HCT116 (cell line): Measurements from ENCODE around the gene APBB2. TPM values are rescaled to one million over a fixed set of nuclear protein-coding genes. Genes with fewer than 3 reads are reported as not detected.

Source experiments
- ATAC-seq: fragments of 200-7000 bp; cut with Tn5 transposase; 2 replicates; pipeline ENCODE4 v1.9.1; 2020; ENCODE audit warnings: mild to moderate bottlenecking, moderate library complexity
- BruUV-seq: library from RNA; stranded (reverse); fragments of 400-500 nt; replicated peaks from 2 replicates; lab custom pipeline; 2021; lab: Mats Ljungman, UMichigan
- CTCF ChIA-PET: fragments of 300-600 bp; sonication (Branson Sonifier 250); formaldehyde crosslinking; loops from one replicate; lab custom pipeline; 2021; ENCODE audit warnings: antibody characterized with exemption; lab: Charles Lee
- POLR2A ChIA-PET: fragments of 300-600, 350-600 bp; sonication (Branson Sonifier 250); formaldehyde crosslinking; loops from one replicate; lab custom pipeline; 2021; ENCODE audit warnings: antibody characterized with exemption; lab: Charles Lee
- RAD21 ChIA-PET, 2 experiments: fragments of 300-600 bp; sonication (Branson Sonifier 250); formaldehyde crosslinking; loops; one replicate each; lab custom pipeline; 2023; ENCODE audit warnings: low total read pairs in 2 of 2; ENCODE audit not compliant: uncharacterized antibody in 2 of 2, unreplicated experiment in 2 of 2, low non-redundant PET in 1 of 2; lab: Charles Lee
- DNase-seq: peaks from one replicate; pipeline ENCODE4 v3.0.0-alpha.2; 2010; ENCODE audit warnings: low read depth, low spot score
- H2AFZ ChIP-seq: fragments of 200-600 bp; shearing (Covaris generic), sonication (generic); 2 replicates; pipeline ENCODE4 v1.6.1; 2017; ENCODE audit warnings: low read depth, mixed run types, mixed read lengths, antibody characterized with exemption, low read length; ENCODE audit not compliant: poor library complexity, severe bottlenecking
- H3K27ac ChIP-seq: 2 replicates; pipeline ENCODE4 v1.5.1; 2012; ENCODE audit warnings: low read depth, low read length
- H3K27me3 ChIP-seq: fragments of 200-600 bp; sonication (generic); 2 replicates; pipeline ENCODE4 v1.6.1; 2016; ENCODE audit warnings: mixed run types, low read length, mixed read lengths; ENCODE audit not compliant: insufficient read depth
- H3K36me3 ChIP-seq, 2 experiments: fragments of 200-500 bp in 1 of 2; fragments of 200-600 bp in 1 of 2; sonication (Bioruptor generic) in 1 of 2; sonication (generic) in 1 of 2; 2 replicates each; pipeline versions ENCODE4 v1.5.1 to v1.6.1; 2014 to 2016; ENCODE audit warnings: low read length in 2 of 2, inconsistent platforms in 1 of 2, mixed read lengths in 1 of 2, mixed run types in 1 of 2; ENCODE audit not compliant: insufficient read depth in 2 of 2, control insufficient read depth in 1 of 2
- H3K4me1 ChIP-seq, 2 experiments: fragments of 200-600 bp in 1 of 2; sonication (generic) in 1 of 2; 2 replicates each; pipeline versions ENCODE4 v1.5.1 to v1.6.1; 2012 to 2017; ENCODE audit warnings: low read length in 2 of 2, inconsistent platforms in 1 of 2, mild to moderate bottlenecking in 1 of 2, mixed read lengths in 1 of 2, mixed run types in 1 of 2, moderate library complexity in 1 of 2; ENCODE audit not compliant: insufficient read depth in 2 of 2, control insufficient read depth in 1 of 2
- H3K4me2 ChIP-seq: fragments of 200-600 bp; sonication (generic); 2 replicates; pipeline ENCODE4 v1.6.1; 2017; ENCODE audit warnings: mixed run types, low read length, mixed read lengths
- H3K4me3 ChIP-seq, 2 experiments: fragments of 200-600 bp in 1 of 2; sonication (generic) in 1 of 2; replicated peaks in 1 of 2; 2 replicates each; pipeline ENCODE4 v1.5.1; 2011 to 2016; ENCODE audit warnings: low read length in 2 of 2, control low read depth in 1 of 2, low read depth in 1 of 2, mild to moderate bottlenecking in 1 of 2, mixed read lengths in 1 of 2, mixed run types in 1 of 2
- H3K79me2 ChIP-seq: fragments of 200-600 bp; sonication (generic); 2 replicates; pipeline ENCODE4 v1.6.1; 2017; ENCODE audit warnings: mild to moderate bottlenecking, mixed run types, low read length, moderate library complexity, mixed read lengths; ENCODE audit not compliant: insufficient read depth
- H3K9ac ChIP-seq: fragments of 200-600 bp; sonication (generic); 2 replicates; pipeline ENCODE4 v1.6.1; 2016; ENCODE audit warnings: low read length, mixed read lengths
- H3K9me2 ChIP-seq: fragments of 200-600 bp; sonication (generic), shearing (Covaris generic); 2 replicates; pipeline ENCODE4 v1.6.1; 2017; ENCODE audit warnings: mixed run types, mild to moderate bottlenecking, moderate library complexity; ENCODE audit not compliant: insufficient read depth
- H3K9me3 ChIP-seq, 2 experiments: fragments of 200-500 bp in 1 of 2; fragments of 200-600 bp in 1 of 2; sonication (Bioruptor generic) in 1 of 2; sonication (generic) in 1 of 2; 2 replicates each; pipeline ENCODE4 v1.6.1; 2014 to 2017; ENCODE audit warnings: low read length in 2 of 2, mixed read lengths in 2 of 2, inconsistent platforms in 1 of 2, low read depth in 1 of 2, mild to moderate bottlenecking in 1 of 2, mixed run types in 1 of 2, moderate library complexity in 1 of 2; ENCODE audit not compliant: control insufficient read depth in 1 of 2, insufficient read depth in 1 of 2
- H4K20me1 ChIP-seq: fragments of 200-600 bp; sonication (generic), shearing (Covaris generic); 2 replicates; pipeline ENCODE4 v1.6.1; 2017; ENCODE audit warnings: mixed run types, mild to moderate bottlenecking, moderate library complexity; ENCODE audit not compliant: insufficient read depth
- CBX3 ChIP-seq: IDR thresholded peaks from 2 replicates; pipeline ENCODE4 v1.6.1; 2012; ENCODE audit warnings: low read depth
- CEBPB ChIP-seq: IDR thresholded peaks from 2 replicates; pipeline ENCODE4 v1.6.1; 2012; ENCODE audit warnings: low read depth
- EGR1 ChIP-seq: IDR thresholded peaks from 2 replicates; pipeline ENCODE4 v1.6.1; 2012; ENCODE audit warnings: low read depth
- EZH2 ChIP-seq: fragments of 200-600 bp; sonication (generic); IDR thresholded peaks from 2 replicates; pipeline ENCODE4 v1.6.1; 2017; ENCODE audit warnings: antibody characterized with exemption, mixed run types
- EZH2phosphoT487 ChIP-seq: fragments of 200-600 bp; IDR thresholded peaks from 2 replicates; pipeline ENCODE4 v1.6.1; 2018; ENCODE audit warnings: antibody characterized with exemption, borderline replicate concordance
- JUND ChIP-seq: IDR thresholded peaks from 2 replicates; pipeline ENCODE4 v1.6.1; 2012
- POLR2A ChIP-seq: IDR thresholded peaks from 2 replicates; pipeline ENCODE4 v1.7.0; 2011; ENCODE audit warnings: borderline replicate concordance; ENCODE audit not compliant: insufficient read depth, insufficient read length; ENCODE audit errors: extremely low read depth
- RAD21 ChIP-seq: IDR thresholded peaks from 2 replicates; pipeline ENCODE4 v1.6.1; 2012; ENCODE audit warnings: low read depth, mild to moderate bottlenecking
- SIN3A ChIP-seq: IDR thresholded peaks from 2 replicates; pipeline ENCODE4 v1.6.1; 2012; ENCODE audit warnings: low read depth
- SP1 ChIP-seq: IDR thresholded peaks from 2 replicates; pipeline ENCODE4 v1.6.1; 2012; ENCODE audit warnings: low read depth
- TCF7L2 ChIP-seq: IDR thresholded peaks from 2 replicates; pipeline ENCODE4 v1.7.0; 2011; ENCODE audit warnings: borderline replicate concordance, inconsistent platforms; ENCODE audit not compliant: insufficient read depth, insufficient read length; ENCODE audit errors: extremely low read depth
- YY1 ChIP-seq: IDR thresholded peaks from 2 replicates; pipeline ENCODE4 v1.6.1; 2011; ENCODE audit warnings: low read length, low read depth, moderate library complexity, mild to moderate bottlenecking; ENCODE audit not compliant: insufficient replicate concordance; ENCODE audit errors: extremely low read depth
- ZFX ChIP-seq: fragments of 450-650 bp; IDR thresholded peaks from 2 replicates; pipeline ENCODE4 v1.6.1; 2017
- ZNF274 ChIP-seq: fragments of 200-500 bp; sonication (Bioruptor generic); IDR thresholded peaks from 2 replicates; pipeline ENCODE4 v1.6.1; 2014; ENCODE audit warnings: mild to moderate bottlenecking, low read depth, low read length, inconsistent platforms
- intact Hi-C: fragments of 100-400 bp; cut with micrococcal nuclease; formaldehyde crosslinking; loops from 2 replicates; pipeline ENCODE4 v1.10.0; 2022
- total RNA-seq: library from RNA; stranded (reverse); gene quantifications from one replicate; pipeline ENCODE4 v1.2.1, GENCODE V29; 2021; ENCODE audit not compliant: unreplicated experiment
- TF ChIP-seq, protein P1 (sequence below), 3 experiments: fragments of 200-600 bp in 1 of 3; sonication (generic) in 1 of 3; IDR thresholded peaks in 2 of 3; conservative IDR thresholded peaks in 1 of 3; 2 replicates each; pipeline ENCODE4 v1.5.1; 2012 to 2017; ENCODE audit warnings: low read depth in 2 of 3, low read length in 2 of 3, antibody characterized with exemption in 1 of 3, borderline replicate concordance in 1 of 3, control low read depth in 1 of 3, mild to moderate bottlenecking in 1 of 3, mixed read lengths in 1 of 3, mixed run types in 1 of 3, moderate library complexity in 1 of 3; ENCODE audit not compliant: insufficient read depth in 1 of 3
- TF ChIP-seq, protein P2 (sequence below): IDR thresholded peaks from 2 replicates; pipeline ENCODE4 v1.6.1; 2012
- TF ChIP-seq, protein P3 (sequence below): IDR thresholded peaks from 2 replicates; pipeline ENCODE4 v1.6.1; 2012; ENCODE audit warnings: low read depth
- TF ChIP-seq, protein P4 (sequence below): IDR thresholded peaks from 2 replicates; pipeline ENCODE4 v1.6.1; 2012

APBB2 gene
- total RNA-seq, 1 experiment from 2014 or later, result 72.5 TPM

DNA sequence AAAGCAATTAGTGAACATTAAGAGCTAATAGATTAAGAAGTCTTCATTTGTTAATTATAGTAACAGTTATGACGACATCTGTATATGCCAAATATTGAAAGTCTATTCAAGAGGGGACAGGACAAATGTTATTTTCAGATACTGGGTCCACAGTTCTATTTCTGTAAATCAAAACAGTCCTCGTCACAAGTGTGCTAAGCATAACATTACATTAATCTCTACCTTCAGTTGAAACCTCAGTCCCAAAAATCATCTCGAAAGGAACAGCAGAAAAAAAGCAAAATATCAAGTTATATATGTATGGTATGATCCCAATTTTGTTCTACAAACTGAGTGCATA, 70.3 kb downstream of the APBB2 start:
- H3K36me3 ChIP-seq, result peaks cover 0 to 9% of the 10 kb centered on the region in 2 experiments; a peak in 1 of 4 replicates
- no peak for DNase-seq
- no peaks in the 10 kb centered on the region for H3K9me2 ChIP-seq
- BruUV-seq, result no TSS peak
- no peaks in the 10 kb centered on the region for H3K9me3 ChIP-seq
- H3K27ac ChIP-seq, result peak overlapping the region; percentile 87
- H3K4me2 ChIP-seq, result peak overlapping the region; percentile 57
- CTCF ChIA-PET, result no interaction called here
- POLR2A ChIA-PET, result interaction anchor here (1.1 to 1.4 kb wide), 2 partner anchors 16 to 18 kb away, joined by 3 to 5 read pairs; no protein-coding TSS in a partner anchor
- no peak for ATAC-seq
- peaks cover 74 to 76% of the 10 kb centered on the region in 2 experiments for H3K4me1 ChIP-seq
- H3K4me3 ChIP-seq, result no peak overlapping the region; a peak in 1 of 4 replicates
- H3K9ac ChIP-seq, result peak overlapping the region; percentile 43
- no peaks in the 10 kb centered on the region for H3K27me3 ChIP-seq
- no peak overlapping the region for H2AFZ ChIP-seq
- RAD21 ChIA-PET, result no interaction called here
- TF ChIP-seq, protein P1, sequence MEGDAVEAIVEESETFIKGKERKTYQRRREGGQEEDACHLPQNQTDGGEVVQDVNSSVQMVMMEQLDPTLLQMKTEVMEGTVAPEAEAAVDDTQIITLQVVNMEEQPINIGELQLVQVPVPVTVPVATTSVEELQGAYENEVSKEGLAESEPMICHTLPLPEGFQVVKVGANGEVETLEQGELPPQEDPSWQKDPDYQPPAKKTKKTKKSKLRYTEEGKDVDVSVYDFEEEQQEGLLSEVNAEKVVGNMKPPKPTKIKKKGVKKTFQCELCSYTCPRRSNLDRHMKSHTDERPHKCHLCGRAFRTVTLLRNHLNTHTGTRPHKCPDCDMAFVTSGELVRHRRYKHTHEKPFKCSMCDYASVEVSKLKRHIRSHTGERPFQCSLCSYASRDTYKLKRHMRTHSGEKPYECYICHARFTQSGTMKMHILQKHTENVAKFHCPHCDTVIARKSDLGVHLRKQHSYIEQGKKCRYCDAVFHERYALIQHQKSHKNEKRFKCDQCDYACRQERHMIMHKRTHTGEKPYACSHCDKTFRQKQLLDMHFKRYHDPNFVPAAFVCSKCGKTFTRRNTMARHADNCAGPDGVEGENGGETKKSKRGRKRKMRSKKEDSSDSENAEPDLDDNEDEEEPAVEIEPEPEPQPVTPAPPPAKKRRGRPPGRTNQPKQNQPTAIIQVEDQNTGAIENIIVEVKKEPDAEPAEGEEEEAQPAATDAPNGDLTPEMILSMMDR (IDR thresholded peaks at IDR 0.05 in 2 of 3, conservative IDR thresholded peaks at IDR 0.05 in 1 of 3; ENCODE audit: borderline replicate concordance in 1 of 3, insufficient read depth in 1 of 3, low read depth in 2 of 3, low read length in 2 of 3), result no peak
- TF ChIP-seq EGR1 (no peak), CEBPB (no peak), EZH2phosphoT487 (no peak), RAD21 (no peak), ZFX (no peak), SIN3A (no peak), SP1 (no peak), CBX3 (no peak), TCF7L2 (no peak), YY1 (no peak), POLR2A (no peak), EZH2 (no peak), JUND (no peak), ZNF274 (no peak)
- TF ChIP-seq, protein P2, sequence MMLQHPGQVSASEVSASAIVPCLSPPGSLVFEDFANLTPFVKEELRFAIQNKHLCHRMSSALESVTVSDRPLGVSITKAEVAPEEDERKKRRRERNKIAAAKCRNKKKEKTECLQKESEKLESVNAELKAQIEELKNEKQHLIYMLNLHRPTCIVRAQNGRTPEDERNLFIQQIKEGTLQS, result no peak
- TF ChIP-seq, protein P3, sequence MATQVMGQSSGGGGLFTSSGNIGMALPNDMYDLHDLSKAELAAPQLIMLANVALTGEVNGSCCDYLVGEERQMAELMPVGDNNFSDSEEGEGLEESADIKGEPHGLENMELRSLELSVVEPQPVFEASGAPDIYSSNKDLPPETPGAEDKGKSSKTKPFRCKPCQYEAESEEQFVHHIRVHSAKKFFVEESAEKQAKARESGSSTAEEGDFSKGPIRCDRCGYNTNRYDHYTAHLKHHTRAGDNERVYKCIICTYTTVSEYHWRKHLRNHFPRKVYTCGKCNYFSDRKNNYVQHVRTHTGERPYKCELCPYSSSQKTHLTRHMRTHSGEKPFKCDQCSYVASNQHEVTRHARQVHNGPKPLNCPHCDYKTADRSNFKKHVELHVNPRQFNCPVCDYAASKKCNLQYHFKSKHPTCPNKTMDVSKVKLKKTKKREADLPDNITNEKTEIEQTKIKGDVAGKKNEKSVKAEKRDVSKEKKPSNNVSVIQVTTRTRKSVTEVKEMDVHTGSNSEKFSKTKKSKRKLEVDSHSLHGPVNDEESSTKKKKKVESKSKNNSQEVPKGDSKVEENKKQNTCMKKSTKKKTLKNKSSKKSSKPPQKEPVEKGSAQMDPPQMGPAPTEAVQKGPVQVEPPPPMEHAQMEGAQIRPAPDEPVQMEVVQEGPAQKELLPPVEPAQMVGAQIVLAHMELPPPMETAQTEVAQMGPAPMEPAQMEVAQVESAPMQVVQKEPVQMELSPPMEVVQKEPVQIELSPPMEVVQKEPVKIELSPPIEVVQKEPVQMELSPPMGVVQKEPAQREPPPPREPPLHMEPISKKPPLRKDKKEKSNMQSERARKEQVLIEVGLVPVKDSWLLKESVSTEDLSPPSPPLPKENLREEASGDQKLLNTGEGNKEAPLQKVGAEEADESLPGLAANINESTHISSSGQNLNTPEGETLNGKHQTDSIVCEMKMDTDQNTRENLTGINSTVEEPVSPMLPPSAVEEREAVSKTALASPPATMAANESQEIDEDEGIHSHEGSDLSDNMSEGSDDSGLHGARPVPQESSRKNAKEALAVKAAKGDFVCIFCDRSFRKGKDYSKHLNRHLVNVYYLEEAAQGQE, result no peak
- TF ChIP-seq, protein P4, sequence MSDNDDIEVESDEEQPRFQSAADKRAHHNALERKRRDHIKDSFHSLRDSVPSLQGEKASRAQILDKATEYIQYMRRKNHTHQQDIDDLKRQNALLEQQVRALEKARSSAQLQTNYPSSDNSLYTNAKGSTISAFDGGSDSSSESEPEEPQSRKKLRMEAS, result no peak; the same call in 1 of the 2 replicates
- H3K79me2 ChIP-seq, result peaks cover 94% of the 10 kb centered on the region
- intact Hi-C loops, result no loop called here
- no peaks in the 10 kb centered on the region for H4K20me1 ChIP-seq
